ENCODE results near the gene CNTLN. TPM values are rescaled to one million over a fixed set of nuclear protein-coding genes. Genes with fewer than 3 reads are reported as not detected.
"Not testable (repeated sequence)": the region's sequence is repeated elsewhere in the genome, so short reads cannot be mapped to it uniquely, and the experiment has no call there.

The CNTLN gene
- total RNA-seq, 1 donor from 2014 or later: 0.79 TPM

GRCh38 chr9:17425384-17425783 lies 290.5 kb downstream of the CNTLN start:
- Histone ChIP-seq H3K4me3 (ENCODE audit: low read depth, low read length) (no peak overlapping the region), H3K27me3 (ENCODE audit: control insufficient read depth, insufficient read depth, low read length) (no peaks in the 10 kb centered on the region), H3K36me3 (ENCODE audit: control insufficient read depth, insufficient read depth, low read length) (no peaks in the 10 kb centered on the region)
- no peak for TF ChIP-seq CTCF (IDR thresholded peaks at IDR 0.05; ENCODE audit: insufficient read depth, low read length, severe bottlenecking)
- FAIRE-seq (no peak), DNase-seq (ENCODE audit: low read depth) (no peak)

- no peak for TF ChIP-seq CTCF (IDR thresholded peaks at IDR 0.05; ENCODE audit: insufficient read depth, low read length, severe bottlenecking)
- no peak overlapping the region for H3K4me3 ChIP-seq (ENCODE audit: low read depth, low read length)
- FAIRE-seq (no peak), DNase-seq (ENCODE audit: low read depth) (no peak)
- H3K27me3 ChIP-seq (ENCODE audit: control insufficient read depth, insufficient read depth, low read length): no peaks in the 10 kb centered on the region
- H3K36me3 ChIP-seq (ENCODE audit: control insufficient read depth, insufficient read depth, low read length): no peaks in the 10 kb centered on the region
Measured at GRCh38 chr9:17433526-17433925, 298.7 kb downstream of the CNTLN start.

- H3K27me3 ChIP-seq (ENCODE audit: control insufficient read depth, insufficient read depth, low read length): no peaks in the 10 kb centered on the region
- H3K4me3 ChIP-seq (ENCODE audit: low read depth, low read length): no peak overlapping the region
- DNase-seq (ENCODE audit: low read depth) (no peak), FAIRE-seq (no peak)
- H3K36me3 ChIP-seq (ENCODE audit: control insufficient read depth, insufficient read depth, low read length): no peaks in the 10 kb centered on the region
- TF ChIP-seq CTCF (IDR thresholded peaks at IDR 0.05; ENCODE audit: insufficient read depth, low read length, severe bottlenecking): no peak
Measured at GRCh38 chr9:17436854-17437253, 302.0 kb downstream of the CNTLN start.

- Histone ChIP-seq H3K36me3 (ENCODE audit: control insufficient read depth, insufficient read depth, low read length) (no peaks in the 10 kb centered on the region), H3K27me3 (ENCODE audit: control insufficient read depth, insufficient read depth, low read length) (no peaks in the 10 kb centered on the region), H3K4me3 (ENCODE audit: low read depth, low read length) (no peak overlapping the region)
- no peak for TF ChIP-seq CTCF (IDR thresholded peaks at IDR 0.05; ENCODE audit: insufficient read depth, low read length, severe bottlenecking)
- FAIRE-seq: no peak
- DNase-seq (ENCODE audit: low read depth): no peak
Measured at GRCh38 chr9:17437813-17438212, 303.0 kb downstream of the CNTLN start.

GRCh38 chr9:17445126-17445525 lies 310.3 kb downstream of the CNTLN start:
- not testable (repeated sequence) for FAIRE-seq; H3K36me3 ChIP-seq (ENCODE audit: control insufficient read depth, insufficient read depth, low read length); H3K4me3 ChIP-seq (ENCODE audit: low read depth, low read length); H3K27me3 ChIP-seq (ENCODE audit: control insufficient read depth, insufficient read depth, low read length); DNase-seq (ENCODE audit: low read depth)

GRCh38 chr9:17453751-17454150 lies 318.9 kb downstream of the CNTLN start:
- no peaks in the 10 kb centered on the region for H3K36me3 ChIP-seq (ENCODE audit: control insufficient read depth, insufficient read depth, low read length)
- no peaks in the 10 kb centered on the region for H3K27me3 ChIP-seq (ENCODE audit: control insufficient read depth, insufficient read depth, low read length)
- FAIRE-seq (no peak), DNase-seq (ENCODE audit: low read depth) (no peak)
- TF ChIP-seq CTCF (IDR thresholded peaks at IDR 0.05; ENCODE audit: insufficient read depth, low read length, severe bottlenecking): no peak
- H3K4me3 ChIP-seq (ENCODE audit: low read depth, low read length): no peak overlapping the region

Measured in bronchial epithelial cell (primary cell).